Mammary epithelial cell (primary cell): Measurements from ENCODE around the gene CD99.

ENCODE experiments used
- EZH2 ChIP-seq: IDR thresholded peaks from 2 replicates; pipeline ENCODE4 v1.6.1; 2012; ENCODE audit warnings: low read length, inconsistent platforms, borderline replicate concordance
- TF ChIP-seq, protein P1 (sequence below), 2 donors: IDR thresholded peaks in 1 of 2; conservative IDR thresholded peaks in 1 of 2; 2 replicates each; pipeline ENCODE4 v1.5.1; 2011 to 2012; ENCODE audit warnings: inconsistent platforms in 2 of 2, low read length in 2 of 2, mild to moderate bottlenecking in 2 of 2, control low read depth in 1 of 2, low read depth in 1 of 2; ENCODE audit not compliant: insufficient read depth in 1 of 2; ENCODE audit errors: extremely low read depth in 1 of 2

DNA sequence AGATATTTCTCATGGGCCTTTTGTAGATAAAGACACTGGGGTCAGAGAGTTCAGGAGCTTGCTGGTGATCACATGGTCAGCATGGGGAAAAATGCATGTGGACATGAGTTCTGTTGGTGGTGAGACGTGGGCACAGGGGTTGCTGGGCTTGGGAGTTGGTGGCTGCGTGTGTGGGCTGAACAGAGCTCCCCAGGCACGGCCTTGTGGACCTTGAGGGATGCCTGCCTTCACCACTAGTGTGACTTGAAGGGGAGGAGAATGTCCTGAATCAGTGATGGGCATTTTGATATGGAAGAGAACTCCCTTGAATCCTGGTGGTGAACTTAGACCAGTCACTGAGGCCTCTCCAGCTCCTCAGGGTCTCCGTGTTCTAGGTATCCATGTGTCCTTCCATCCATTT, 8.9 kb downstream of the CD99 start:
- TF ChIP-seq, protein P1, sequence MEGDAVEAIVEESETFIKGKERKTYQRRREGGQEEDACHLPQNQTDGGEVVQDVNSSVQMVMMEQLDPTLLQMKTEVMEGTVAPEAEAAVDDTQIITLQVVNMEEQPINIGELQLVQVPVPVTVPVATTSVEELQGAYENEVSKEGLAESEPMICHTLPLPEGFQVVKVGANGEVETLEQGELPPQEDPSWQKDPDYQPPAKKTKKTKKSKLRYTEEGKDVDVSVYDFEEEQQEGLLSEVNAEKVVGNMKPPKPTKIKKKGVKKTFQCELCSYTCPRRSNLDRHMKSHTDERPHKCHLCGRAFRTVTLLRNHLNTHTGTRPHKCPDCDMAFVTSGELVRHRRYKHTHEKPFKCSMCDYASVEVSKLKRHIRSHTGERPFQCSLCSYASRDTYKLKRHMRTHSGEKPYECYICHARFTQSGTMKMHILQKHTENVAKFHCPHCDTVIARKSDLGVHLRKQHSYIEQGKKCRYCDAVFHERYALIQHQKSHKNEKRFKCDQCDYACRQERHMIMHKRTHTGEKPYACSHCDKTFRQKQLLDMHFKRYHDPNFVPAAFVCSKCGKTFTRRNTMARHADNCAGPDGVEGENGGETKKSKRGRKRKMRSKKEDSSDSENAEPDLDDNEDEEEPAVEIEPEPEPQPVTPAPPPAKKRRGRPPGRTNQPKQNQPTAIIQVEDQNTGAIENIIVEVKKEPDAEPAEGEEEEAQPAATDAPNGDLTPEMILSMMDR (conservative IDR thresholded peaks at IDR 0.05 in 1 of 2, IDR thresholded peaks at IDR 0.05 in 1 of 2; ENCODE audit: extremely low read depth in 1 of 2, insufficient read depth in 1 of 2, low read depth in 1 of 2, low read length in 2 of 2), result no peak
- no peak for TF ChIP-seq EZH2
